Activated T-helper 17 cell treated with anti-CD3 and anti-CD28 coated beads, Interleukin-2, amount 50 U/mL, for 72 hours (primary cell): ENCODE data around the gene PKP3. TPM values are rescaled to one million over a fixed set of nuclear protein-coding genes. Genes with fewer than 3 reads are reported as not detected.
A peak's percentile ranks its signal among the peaks of the same experiment; 100 is the strongest.
"Not testable (repeated sequence)": the region's sequence is repeated elsewhere in the genome, so short reads cannot be mapped to it uniquely, and the experiment has no call there.

Experiments used
- ATAC-seq: fragments of 150-1000 bp; cut with Tn5 transposase; replicated peaks from 2 replicates; pipeline ENCODE4 v1.10.0; 2021; ENCODE audit warnings: mild to moderate bottlenecking, moderate library complexity
- H3K27ac Mint-ChIP-seq: one replicate; pipeline ENCODE4 v1.8.0; 2022; ENCODE audit warnings: mixed read lengths
- H3K27me3 Mint-ChIP-seq: one replicate; pipeline ENCODE4 v1.8.0; 2022; ENCODE audit warnings: mixed read lengths
- H3K36me3 Mint-ChIP-seq: one replicate; pipeline ENCODE4 v1.8.0; 2022; ENCODE audit warnings: low read depth, mild to moderate bottlenecking, mixed read lengths
- H3K4me1 Mint-ChIP-seq: one replicate; pipeline ENCODE4 v1.8.0; 2022; ENCODE audit warnings: mixed read lengths
- H3K4me3 Mint-ChIP-seq: one replicate; pipeline ENCODE4 v1.8.0; 2022; ENCODE audit warnings: mild to moderate bottlenecking, mixed read lengths
- H3K9me3 Mint-ChIP-seq: one replicate; pipeline ENCODE4 v1.8.0; 2022; ENCODE audit warnings: mixed read lengths
- total RNA-seq, 2 donors: library from RNA; stranded (reverse); gene quantifications; one replicate each; pipeline ENCODE4 v1.2.3, GENCODE V29; 2022

Gene PKP3
- total RNA-seq, 2 donors from 2014 or later, result not detected

DNA sequence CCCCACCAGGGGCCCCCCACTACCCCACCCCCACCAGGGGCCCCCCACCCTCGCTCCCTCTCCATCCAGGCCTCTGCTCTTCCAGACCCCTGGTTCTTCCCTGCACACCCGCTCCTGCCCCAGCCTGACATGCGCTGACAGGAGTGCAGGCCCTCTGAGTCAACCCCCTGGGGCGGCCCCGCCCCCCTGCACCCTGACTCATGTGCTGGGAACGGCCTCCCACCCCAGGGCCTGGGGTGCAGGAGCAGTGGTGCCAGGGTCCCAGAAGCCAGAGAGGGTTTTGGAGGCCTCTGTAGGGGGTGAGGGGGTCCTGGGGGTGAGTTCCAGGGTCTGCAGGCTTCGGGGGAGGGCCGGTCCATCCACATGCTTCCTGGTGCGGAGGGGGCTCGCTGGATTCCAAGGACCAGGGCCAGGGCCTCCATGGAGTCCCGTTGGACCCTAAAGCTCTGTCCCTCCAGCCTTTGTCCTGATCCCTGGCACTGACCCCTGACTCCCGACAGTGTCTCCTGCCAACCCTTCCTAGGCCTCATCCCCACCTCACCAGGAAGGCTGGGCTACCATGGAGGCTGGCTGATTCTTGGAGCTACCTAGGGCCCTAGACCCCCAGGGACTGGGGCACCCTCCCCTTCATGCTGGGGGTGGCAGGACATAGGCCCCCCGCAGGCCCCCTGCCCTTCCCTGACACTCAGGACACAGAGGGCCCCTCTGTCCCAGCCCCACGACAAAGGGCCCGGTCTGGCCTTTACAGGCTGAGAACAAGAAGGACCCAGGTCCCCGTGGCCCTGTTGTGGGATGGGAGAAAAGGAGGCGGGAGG lies 583 bp upstream of the PKP3 start:
- peak; percentile 48 for ATAC-seq
- no peaks in the 10 kb centered on the region for H3K27me3 Mint-ChIP-seq
- H3K9me3 Mint-ChIP-seq, result no peaks in the 10 kb centered on the region
- no peaks in the 10 kb centered on the region for H3K36me3 Mint-ChIP-seq
- H3K4me3 Mint-ChIP-seq, result no peak overlapping the region
- no peaks in the 10 kb centered on the region for H3K4me1 Mint-ChIP-seq
- H3K27ac Mint-ChIP-seq, result no peak overlapping the region

DNA sequence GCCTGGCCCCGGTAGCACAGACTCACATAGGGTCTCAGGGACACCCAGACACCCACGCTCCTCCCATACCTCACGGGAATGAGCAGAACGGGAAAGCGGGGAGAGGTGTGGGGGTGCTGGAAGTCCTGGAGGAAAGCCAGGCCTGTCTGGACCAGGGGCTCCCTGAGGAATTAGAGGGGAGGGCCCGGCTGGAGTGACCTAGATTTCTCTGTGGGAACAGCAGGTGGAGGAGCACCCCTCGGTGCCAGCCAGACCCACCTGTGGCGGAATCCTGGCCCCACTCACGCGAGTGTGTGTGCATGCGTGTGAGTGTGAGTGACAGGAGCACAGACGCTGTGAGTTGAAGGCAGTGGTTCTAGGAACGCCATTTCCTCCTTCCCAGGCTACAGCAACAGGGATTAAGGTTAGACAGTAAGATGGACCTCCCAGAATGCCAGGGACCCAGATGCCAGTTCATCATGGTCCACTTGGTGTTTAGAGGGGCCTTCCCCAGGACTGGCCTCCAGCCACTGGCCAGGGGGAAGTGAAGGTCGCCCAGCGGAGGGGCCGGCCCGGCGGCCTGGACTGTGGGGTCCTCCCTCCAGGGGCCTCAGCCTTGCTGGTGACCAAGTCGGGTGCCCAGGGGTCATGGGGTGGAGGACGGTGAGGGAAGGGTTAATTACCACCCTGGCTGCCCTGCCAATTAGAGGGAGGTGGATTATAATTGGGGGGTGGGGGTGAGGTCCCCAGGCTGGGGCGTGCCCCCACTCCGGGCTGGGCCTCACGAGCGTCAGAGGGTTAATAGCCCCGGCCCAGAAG lies 1.0 kb downstream of the PKP3 start:
- H3K27me3 Mint-ChIP-seq, result no peaks in the 10 kb centered on the region
- no peak for ATAC-seq
- H3K9me3 Mint-ChIP-seq, result no peaks in the 10 kb centered on the region
- no peak overlapping the region for H3K4me3 Mint-ChIP-seq
- no peaks in the 10 kb centered on the region for H3K4me1 Mint-ChIP-seq
- H3K36me3 Mint-ChIP-seq, result no peaks in the 10 kb centered on the region
- H3K27ac Mint-ChIP-seq, result no peak overlapping the region

DNA sequence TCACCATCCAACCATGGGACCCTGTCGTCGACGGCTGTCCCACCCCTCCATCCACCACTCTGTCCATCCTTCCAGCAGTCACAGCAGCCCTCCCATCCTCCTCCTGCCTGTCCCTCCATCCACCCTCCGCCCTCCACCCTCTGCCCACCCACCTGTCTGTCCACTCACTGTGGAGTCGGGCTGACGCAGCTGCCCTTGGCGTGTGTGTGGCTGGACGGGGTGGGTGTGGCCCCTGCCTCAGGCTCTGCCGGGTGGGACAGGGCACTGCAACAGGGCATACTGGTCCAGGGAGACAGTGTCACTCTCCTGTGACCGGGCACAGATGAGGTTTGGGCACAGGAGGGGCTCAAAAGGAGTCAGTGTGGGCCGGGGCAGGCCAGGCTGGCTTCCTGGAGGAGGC lies 1.9 kb downstream of the PKP3 start:
- Mint-ChIP-seq H3K27me3 (no peaks in the 10 kb centered on the region), H3K36me3 (no peaks in the 10 kb centered on the region), H3K27ac (no peak overlapping the region), H3K9me3 (no peaks in the 10 kb centered on the region), H3K4me3 (no peak overlapping the region), H3K4me1 (no peaks in the 10 kb centered on the region)
- ATAC-seq, result no peak

DNA sequence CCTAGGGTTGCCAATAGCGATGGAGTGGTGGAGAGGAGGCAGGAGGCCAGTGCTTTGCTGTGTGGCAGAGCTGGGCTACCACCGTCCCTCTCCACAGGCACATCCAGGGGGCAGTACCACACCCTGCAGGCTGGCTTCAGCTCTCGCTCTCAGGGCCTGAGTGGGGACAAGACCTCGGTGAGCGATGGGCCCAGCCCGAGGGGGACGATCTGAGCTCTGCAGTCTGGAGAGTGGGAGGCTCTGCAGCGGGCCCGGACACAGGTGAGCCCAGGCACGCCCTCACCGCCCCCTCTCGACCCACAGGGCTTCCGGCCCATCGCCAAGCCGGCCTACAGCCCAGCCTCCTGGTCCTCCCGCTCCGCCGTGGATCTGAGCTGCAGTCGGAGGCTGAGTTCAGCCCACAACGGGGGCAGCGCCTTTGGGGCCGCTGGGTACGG lies 2.5 kb downstream of the PKP3 start:
- Mint-ChIP-seq H3K4me1 (no peaks in the 10 kb centered on the region), H3K27me3 (no peaks in the 10 kb centered on the region), H3K27ac (no peak overlapping the region), H3K9me3 (no peaks in the 10 kb centered on the region), H3K4me3 (no peak overlapping the region), H3K36me3 (no peaks in the 10 kb centered on the region)
- peak; percentile 35 for ATAC-seq

DNA sequence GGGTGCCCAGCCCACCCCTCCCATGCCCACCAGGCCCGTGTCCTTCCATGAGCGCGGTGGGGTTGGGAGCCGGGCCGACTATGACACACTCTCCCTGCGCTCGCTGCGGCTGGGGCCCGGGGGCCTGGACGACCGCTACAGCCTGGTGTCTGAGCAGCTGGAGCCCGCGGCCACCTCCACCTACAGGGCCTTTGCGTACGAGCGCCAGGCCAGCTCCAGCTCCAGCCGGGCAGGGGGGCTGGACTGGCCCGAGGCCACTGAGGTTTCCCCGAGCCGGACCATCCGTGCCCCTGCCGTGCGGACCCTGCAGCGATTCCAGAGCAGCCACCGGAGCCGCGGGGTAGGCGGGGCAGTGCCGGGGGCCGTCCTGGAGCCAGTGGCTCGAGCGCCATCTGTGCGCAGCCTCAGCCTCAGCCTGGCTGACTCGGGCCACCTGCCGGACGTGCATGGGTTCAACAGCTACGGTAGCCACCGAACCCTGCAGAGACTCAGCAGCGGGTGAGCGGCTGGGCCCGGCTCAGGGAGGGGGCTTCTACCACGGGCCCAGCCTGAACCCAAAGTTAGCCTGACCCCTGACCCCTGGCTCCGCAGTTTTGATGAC lies 3.0 kb downstream of the PKP3 start:
- Mint-ChIP-seq H3K9me3 (no peaks in the 10 kb centered on the region), H3K27me3 (no peaks in the 10 kb centered on the region), H3K27ac (no peak overlapping the region), H3K4me1 (no peaks in the 10 kb centered on the region), H3K36me3 (no peaks in the 10 kb centered on the region), H3K4me3 (no peak overlapping the region)
- ATAC-seq, result peak; percentile 64

DNA sequence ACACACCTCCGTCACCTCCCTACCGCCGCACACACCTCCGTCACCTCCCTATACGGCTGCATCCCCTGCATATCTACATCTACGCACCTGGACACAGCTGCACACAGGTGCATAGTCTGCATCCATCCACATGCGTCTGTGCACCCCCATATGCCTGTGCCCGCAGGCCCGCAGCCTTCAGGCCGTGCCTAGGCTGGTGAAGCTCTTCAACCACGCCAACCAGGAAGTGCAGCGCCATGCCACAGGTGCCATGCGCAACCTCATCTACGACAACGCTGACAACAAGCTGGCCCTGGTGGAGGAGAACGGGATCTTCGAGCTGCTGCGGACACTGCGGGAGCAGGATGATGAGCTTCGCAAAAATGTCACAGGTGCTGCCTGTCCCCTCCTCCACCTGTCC lies 4.8 kb downstream of the PKP3 start:
- H3K4me3 Mint-ChIP-seq, result no peak overlapping the region
- H3K36me3 Mint-ChIP-seq, result no peaks in the 10 kb centered on the region
- no peaks in the 10 kb centered on the region for H3K4me1 Mint-ChIP-seq
- ATAC-seq, result no peak
- no peaks in the 10 kb centered on the region for H3K27me3 Mint-ChIP-seq
- no peaks in the 10 kb centered on the region for H3K9me3 Mint-ChIP-seq
- no peak overlapping the region for H3K27ac Mint-ChIP-seq

DNA sequence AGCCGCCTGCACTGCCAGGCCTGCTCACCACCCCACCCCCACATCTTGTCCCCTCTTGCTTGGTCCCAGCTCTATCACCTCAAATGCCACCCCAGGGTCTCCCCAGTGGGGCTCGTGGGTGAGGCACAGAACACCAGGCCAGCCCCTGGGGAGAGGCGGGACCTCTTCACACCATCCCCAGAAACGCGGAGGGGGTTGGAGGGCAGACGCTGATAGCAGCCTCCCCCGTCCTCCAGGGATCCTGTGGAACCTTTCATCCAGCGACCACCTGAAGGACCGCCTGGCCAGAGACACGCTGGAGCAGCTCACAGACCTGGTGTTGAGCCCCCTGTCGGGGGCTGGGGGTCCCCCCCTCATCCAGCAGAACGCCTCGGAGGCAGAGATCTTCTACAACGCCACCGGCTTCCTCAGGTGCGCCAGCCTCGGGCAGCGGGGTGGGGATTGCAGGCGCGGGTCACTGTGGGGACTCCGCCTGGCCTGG lies 5.8 kb downstream of the PKP3 start:
- no peaks in the 10 kb centered on the region for H3K4me1 Mint-ChIP-seq
- H3K4me3 Mint-ChIP-seq, result no peak overlapping the region
- H3K27me3 Mint-ChIP-seq, result no peaks in the 10 kb centered on the region
- peak; percentile 11 for ATAC-seq
- H3K9me3 Mint-ChIP-seq, result no peaks in the 10 kb centered on the region
- no peak overlapping the region for H3K27ac Mint-ChIP-seq
- H3K36me3 Mint-ChIP-seq, result no peaks in the 10 kb centered on the region

DNA sequence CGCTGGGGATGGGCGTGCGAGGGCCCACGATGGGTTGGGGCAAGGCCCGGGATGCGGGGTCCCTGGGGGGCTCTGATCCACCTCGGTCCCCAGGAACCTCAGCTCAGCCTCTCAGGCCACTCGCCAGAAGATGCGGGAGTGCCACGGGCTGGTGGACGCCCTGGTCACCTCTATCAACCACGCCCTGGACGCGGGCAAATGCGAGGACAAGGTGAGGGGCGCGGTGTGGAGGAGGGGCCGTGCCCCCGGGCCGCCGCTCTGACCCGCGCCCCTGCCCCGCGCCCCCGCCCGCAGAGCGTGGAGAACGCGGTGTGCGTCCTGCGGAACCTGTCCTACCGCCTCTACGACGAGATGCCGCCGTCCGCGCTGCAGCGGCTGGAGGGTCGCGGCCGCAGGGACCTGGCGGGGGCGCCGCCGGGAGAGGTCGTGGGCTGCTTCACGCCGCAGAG lies 6.3 kb downstream of the PKP3 start:
- no peaks in the 10 kb centered on the region for H3K9me3 Mint-ChIP-seq
- no peak overlapping the region for H3K4me3 Mint-ChIP-seq

DNA sequence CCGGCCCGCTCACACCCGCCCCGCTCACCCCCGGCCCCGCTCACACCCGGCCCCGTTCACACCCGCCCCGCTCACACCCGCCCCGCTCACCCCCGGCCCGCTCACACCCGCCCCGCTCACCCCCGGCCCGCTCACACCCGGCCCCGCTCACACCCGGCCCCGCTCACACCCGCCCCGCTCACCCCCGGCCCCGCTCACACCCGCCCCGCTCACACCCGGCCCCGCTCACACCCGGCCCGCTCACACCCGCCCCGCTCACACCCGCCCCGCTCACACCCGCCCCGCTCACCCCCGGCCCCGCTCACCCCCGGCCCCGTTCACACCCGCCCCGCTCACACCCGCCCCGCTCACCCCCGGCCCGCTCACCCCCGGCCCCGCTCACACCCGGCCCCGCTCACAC lies 7.2 kb downstream of the PKP3 start:
- H3K36me3 Mint-ChIP-seq, H3K4me1 Mint-ChIP-seq, ATAC-seq, H3K9me3 Mint-ChIP-seq, H3K27me3 Mint-ChIP-seq, H3K4me3 Mint-ChIP-seq, H3K27ac Mint-ChIP-seq: not testable (repeated sequence)

More for the DNA sequence above, 6.3 kb downstream of the PKP3 start:
- Mint-ChIP-seq H3K27me3 (no peaks in the 10 kb centered on the region), H3K4me1 (no peaks in the 10 kb centered on the region), H3K27ac (no peak overlapping the region), H3K36me3 (no peaks in the 10 kb centered on the region)
- ATAC-seq, result no peak

DNA sequence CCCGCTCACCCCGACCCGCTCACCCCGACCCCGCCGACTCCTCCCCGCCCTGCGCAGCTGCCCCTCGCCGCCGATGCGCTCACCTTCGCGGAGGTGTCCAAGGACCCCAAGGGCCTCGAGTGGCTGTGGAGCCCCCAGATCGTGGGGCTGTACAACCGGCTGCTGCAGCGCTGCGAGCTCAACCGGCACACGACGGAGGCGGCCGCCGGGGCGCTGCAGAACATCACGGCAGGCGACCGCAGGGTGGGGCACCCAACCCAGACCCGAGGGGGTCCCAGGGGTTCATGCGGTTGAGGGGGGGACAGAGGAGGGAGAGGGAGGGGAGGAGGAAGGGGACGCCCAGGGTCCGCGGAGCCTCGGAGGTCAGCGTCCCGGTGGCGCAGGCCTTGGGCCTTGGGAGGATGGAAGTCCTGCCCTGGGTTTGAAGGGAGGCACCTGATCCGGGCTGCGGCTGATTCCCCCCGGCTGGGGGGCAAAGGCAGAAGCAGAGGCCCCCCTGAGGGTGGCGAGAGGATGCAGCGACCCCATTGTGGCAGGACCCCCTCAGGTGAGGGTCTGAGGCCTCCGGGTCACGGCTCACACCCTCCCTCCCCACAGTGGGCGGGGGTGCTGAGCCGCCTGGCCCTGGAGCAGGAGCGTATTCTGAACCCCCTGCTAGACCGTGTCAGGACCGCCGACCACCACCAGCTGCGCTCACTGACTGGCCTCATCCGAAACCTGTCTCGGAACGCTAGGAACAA lies 9.2 kb downstream of the PKP3 start:
- H3K36me3 Mint-ChIP-seq, result no peaks in the 10 kb centered on the region
- H3K9me3 Mint-ChIP-seq, result no peaks in the 10 kb centered on the region
- no peaks in the 10 kb centered on the region for H3K27me3 Mint-ChIP-seq
- H3K4me3 Mint-ChIP-seq, result no peak overlapping the region
- H3K27ac Mint-ChIP-seq, result no peak overlapping the region
- H3K4me1 Mint-ChIP-seq, result no peaks in the 10 kb centered on the region
- ATAC-seq, result no peak

DNA sequence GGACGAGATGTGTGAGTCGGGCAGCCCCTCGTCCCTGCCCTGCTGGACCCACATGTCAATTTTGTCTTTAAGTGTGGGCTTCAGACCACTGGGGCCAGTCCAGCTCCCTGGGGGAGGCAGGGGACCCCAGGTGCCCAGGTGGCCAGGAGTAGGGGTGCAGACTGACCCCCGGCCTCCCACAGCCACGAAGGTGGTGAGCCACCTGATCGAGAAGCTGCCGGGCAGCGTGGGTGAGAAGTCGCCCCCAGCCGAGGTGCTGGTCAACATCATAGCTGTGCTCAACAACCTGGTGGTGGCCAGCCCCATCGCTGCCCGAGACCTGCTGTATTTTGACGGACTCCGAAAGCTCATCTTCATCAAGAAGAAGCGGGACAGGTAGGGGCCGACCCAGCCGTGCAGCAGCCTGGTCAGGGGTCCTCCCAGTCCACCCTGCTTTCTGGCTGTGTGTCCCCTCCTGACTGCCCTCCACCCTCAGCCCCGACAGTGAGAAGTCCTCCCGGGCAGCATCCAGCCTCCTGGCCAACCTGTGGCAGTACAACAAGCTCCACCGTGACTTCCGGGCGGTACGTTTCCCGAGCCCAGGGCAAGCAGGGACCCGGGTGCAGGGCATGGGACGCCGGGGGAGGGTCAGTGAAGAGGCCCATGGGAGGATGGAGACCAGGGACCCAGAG lies 9.9 kb downstream of the PKP3 start:
- H3K36me3 Mint-ChIP-seq, result no peaks in the 10 kb centered on the region
- no peaks in the 10 kb centered on the region for H3K9me3 Mint-ChIP-seq

DNA sequence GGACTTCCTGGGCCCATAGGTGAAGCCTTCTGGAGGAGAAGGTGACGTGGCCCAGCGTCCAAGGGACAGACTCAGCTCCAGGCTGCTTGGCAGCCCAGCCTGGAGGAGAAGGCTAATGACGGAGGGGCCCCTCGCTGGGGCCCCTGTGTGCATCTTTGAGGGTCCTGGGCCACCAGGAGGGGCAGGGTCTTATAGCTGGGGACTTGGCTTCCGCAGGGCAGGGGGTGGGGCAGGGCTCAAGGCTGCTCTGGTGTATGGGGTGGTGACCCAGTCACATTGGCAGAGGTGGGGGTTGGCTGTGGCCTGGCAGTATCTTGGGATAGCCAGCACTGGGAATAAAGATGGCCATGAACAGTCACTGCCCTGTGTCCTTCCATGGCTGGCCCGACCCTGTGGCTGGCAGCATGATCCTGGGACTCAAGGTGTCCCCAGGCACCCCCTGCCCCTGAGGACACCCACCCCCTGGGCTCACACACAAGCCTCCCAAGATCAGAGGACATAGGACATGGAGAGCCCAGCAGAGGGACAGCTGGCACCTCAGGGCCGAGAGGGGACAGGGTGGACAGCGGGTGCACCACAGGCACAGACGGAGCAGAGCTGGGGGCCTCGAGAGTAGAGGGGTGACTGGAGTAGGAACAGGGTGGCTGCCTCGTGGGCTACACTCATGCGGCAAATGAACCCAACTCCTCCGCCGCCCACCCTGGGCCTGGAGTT lies 10.7 kb downstream of the PKP3 start:
- ATAC-seq, result no peak
- H3K4me1 Mint-ChIP-seq, result no peaks in the 10 kb centered on the region
- H3K27me3 Mint-ChIP-seq, result no peaks in the 10 kb centered on the region
- H3K36me3 Mint-ChIP-seq, result no peaks in the 10 kb centered on the region
- H3K9me3 Mint-ChIP-seq, result no peaks in the 10 kb centered on the region
- no peak overlapping the region for H3K27ac Mint-ChIP-seq
- H3K4me3 Mint-ChIP-seq, result peak overlapping the region; percentile 30

More for the DNA sequence above, 9.9 kb downstream of the PKP3 start:
- no peaks in the 10 kb centered on the region for H3K4me1 Mint-ChIP-seq
- no peaks in the 10 kb centered on the region for H3K27me3 Mint-ChIP-seq
- H3K27ac Mint-ChIP-seq, result no peak overlapping the region
- no peak overlapping the region for H3K4me3 Mint-ChIP-seq
- no peak for ATAC-seq

DNA sequence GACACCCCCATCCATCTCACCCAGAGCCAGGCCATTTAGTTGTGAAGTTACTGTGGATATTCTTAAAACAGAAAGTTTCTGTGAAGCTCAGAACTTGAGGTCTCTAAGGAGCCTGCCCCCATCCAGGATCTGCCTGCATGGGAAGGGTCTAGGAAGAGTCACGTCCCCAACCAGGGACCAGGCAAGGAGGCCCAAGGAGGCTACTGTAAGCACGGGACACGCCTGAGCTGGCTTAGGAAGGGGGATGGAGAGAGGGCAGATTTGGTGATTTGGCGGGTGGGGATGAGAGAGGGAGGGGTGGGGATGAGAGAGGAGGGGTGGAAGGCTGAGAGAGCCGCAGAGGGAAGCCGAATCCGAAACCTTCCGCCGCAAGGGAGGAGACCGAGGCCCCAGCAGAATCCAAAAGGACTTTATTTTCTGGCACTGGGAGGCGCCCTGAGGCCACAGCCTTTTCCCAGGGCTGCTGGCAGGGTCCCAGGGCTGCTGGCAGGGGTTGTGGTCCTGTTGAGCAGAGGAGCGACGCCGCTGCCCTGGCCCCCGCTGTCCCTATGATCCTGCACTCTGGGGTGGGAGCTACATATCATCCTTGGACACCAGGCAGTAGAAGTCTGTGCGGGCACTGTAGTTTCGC lies 11.4 kb downstream of the PKP3 start:
- no peak overlapping the region for H3K27ac Mint-ChIP-seq
- no peaks in the 10 kb centered on the region for H3K4me1 Mint-ChIP-seq
- ATAC-seq, result no peak
- H3K9me3 Mint-ChIP-seq, result no peaks in the 10 kb centered on the region
- H3K36me3 Mint-ChIP-seq, result no peaks in the 10 kb centered on the region
- H3K27me3 Mint-ChIP-seq, result no peaks in the 10 kb centered on the region
- H3K4me3 Mint-ChIP-seq, result peak overlapping the region; percentile 30
